PC-9 (cell line): ENCODE data around the gene PYROXD2.

Experiments
- EZH2 ChIP-seq: fragments of 200-600 bp; sonication (generic); IDR thresholded peaks from 2 replicates; pipeline ENCODE4 v1.8.0; 2017; ENCODE audit warnings: antibody characterized with exemption, low read depth
- TF ChIP-seq, protein P1 (sequence below): fragments of 200-600 bp; sonication (generic); conservative IDR thresholded peaks from 2 replicates; pipeline ENCODE4 v1.6.1; 2017; ENCODE audit warnings: mixed run types, antibody characterized with exemption, mild to moderate bottlenecking, moderate library complexity

DNA sequence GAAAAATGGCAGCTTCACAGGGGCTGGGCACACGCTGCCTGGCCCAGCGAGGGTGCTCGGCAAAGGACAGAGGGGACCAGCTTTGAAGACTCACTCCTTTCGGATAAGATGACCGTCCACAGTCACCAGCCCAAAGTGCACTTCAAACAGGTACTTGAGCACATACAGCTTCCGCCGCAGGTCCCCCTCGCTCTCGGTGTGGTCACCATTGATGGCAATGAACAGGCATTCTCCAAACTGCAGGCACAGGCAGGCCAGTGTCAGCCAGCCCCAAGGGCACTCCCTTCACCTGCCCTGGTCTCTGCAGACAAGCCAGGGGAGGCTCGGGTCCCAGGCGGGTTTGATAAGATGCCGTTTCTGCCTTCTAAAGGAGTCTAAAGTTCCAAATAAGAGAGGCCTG is 20.2 kb upstream of the PYROXD2 start:
- TF ChIP-seq, protein P1, sequence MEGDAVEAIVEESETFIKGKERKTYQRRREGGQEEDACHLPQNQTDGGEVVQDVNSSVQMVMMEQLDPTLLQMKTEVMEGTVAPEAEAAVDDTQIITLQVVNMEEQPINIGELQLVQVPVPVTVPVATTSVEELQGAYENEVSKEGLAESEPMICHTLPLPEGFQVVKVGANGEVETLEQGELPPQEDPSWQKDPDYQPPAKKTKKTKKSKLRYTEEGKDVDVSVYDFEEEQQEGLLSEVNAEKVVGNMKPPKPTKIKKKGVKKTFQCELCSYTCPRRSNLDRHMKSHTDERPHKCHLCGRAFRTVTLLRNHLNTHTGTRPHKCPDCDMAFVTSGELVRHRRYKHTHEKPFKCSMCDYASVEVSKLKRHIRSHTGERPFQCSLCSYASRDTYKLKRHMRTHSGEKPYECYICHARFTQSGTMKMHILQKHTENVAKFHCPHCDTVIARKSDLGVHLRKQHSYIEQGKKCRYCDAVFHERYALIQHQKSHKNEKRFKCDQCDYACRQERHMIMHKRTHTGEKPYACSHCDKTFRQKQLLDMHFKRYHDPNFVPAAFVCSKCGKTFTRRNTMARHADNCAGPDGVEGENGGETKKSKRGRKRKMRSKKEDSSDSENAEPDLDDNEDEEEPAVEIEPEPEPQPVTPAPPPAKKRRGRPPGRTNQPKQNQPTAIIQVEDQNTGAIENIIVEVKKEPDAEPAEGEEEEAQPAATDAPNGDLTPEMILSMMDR, result no peak
- TF ChIP-seq EZH2, result no peak
